ENCODE results near the gene DNAH14.
"Not testable (repeated sequence)": the region's sequence is repeated elsewhere in the genome, so short reads cannot be mapped to it uniquely, and the experiment has no call there.

Gene DNAH14

GRCh38 chr1:225147791-225148190 lies 218.3 kb downstream of the DNAH14 start:
- H3K4me3 ChIP-seq (ENCODE audit: low read length); H3K36me3 ChIP-seq (ENCODE audit: insufficient read depth, low read length); H3K9me3 ChIP-seq (ENCODE audit: low read length); H3K4me1 ChIP-seq (ENCODE audit: insufficient read depth, low read length); H3K27me3 ChIP-seq (ENCODE audit: insufficient read depth, low read length); H2AFZ ChIP-seq (ENCODE audit: low read depth, low read length): not testable (repeated sequence)

DNA sequence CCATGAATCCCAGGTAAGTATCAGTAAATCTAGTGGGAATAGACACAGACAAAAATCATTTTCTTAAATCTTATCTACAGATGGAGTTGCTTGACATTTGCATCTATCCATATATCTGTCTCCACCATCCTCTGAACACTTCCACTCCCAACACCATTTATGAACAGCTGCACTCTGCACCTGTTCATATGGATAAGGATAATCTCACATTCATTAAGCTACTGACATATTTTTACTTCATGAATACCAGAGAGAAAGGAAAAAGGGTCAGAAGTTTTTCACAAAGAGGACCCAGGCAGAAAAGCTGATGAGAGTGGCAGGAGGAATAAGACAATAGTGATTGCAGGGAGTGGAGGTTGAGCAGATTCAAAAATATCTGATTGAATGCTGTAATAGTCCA lies 222.6 kb downstream of the DNAH14 start:
- Histone ChIP-seq H3K9me3 (ENCODE audit: low read length) (no peaks in the 10 kb centered on the region), H2AFZ (ENCODE audit: low read depth, low read length) (no peak overlapping the region), H3K36me3 (ENCODE audit: insufficient read depth, low read length) (no peaks in the 10 kb centered on the region)

GRCh38 chr1:225155555-225155954 lies 226.1 kb downstream of the DNAH14 start:
- H3K4me1 ChIP-seq (ENCODE audit: insufficient read depth, low read length) = no peaks in the 10 kb centered on the region
- no peak overlapping the region for H2AFZ ChIP-seq (ENCODE audit: low read depth, low read length)
- no peak overlapping the region for H3K4me3 ChIP-seq (ENCODE audit: low read length)
- no peaks in the 10 kb centered on the region for H3K9me3 ChIP-seq (ENCODE audit: low read length)
- no peaks in the 10 kb centered on the region for H3K36me3 ChIP-seq (ENCODE audit: insufficient read depth, low read length)
- no peaks in the 10 kb centered on the region for H3K27me3 ChIP-seq (ENCODE audit: insufficient read depth, low read length)

More for the DNA sequence above, 222.6 kb downstream of the DNAH14 start:
- Histone ChIP-seq H3K4me3 (ENCODE audit: low read length) (no peak overlapping the region), H3K4me1 (ENCODE audit: insufficient read depth, low read length) (no peaks in the 10 kb centered on the region), H3K27me3 (ENCODE audit: insufficient read depth, low read length) (no peaks in the 10 kb centered on the region)

GRCh38 chr1:225156254-225156653 lies 226.8 kb downstream of the DNAH14 start:
- H2AFZ ChIP-seq (ENCODE audit: low read depth, low read length) = no peak overlapping the region
- no peaks in the 10 kb centered on the region for H3K27me3 ChIP-seq (ENCODE audit: insufficient read depth, low read length)
- H3K4me1 ChIP-seq (ENCODE audit: insufficient read depth, low read length) = no peaks in the 10 kb centered on the region
- H3K9me3 ChIP-seq (ENCODE audit: low read length) = no peaks in the 10 kb centered on the region
- H3K36me3 ChIP-seq (ENCODE audit: insufficient read depth, low read length) = no peaks in the 10 kb centered on the region
- no peak overlapping the region for H3K4me3 ChIP-seq (ENCODE audit: low read length)

- Histone ChIP-seq H3K27me3 (ENCODE audit: insufficient read depth, low read length) (no peaks in the 10 kb centered on the region), H3K9me3 (ENCODE audit: low read length) (no peaks in the 10 kb centered on the region), H2AFZ (ENCODE audit: low read depth, low read length) (no peak overlapping the region), H3K4me3 (ENCODE audit: low read length) (no peak overlapping the region), H3K36me3 (ENCODE audit: insufficient read depth, low read length) (no peaks in the 10 kb centered on the region), H3K4me1 (ENCODE audit: insufficient read depth, low read length) (no peaks in the 10 kb centered on the region)
Observed at GRCh38 chr1:225158291-225158690, 228.8 kb downstream of the DNAH14 start.

- H2AFZ ChIP-seq (ENCODE audit: low read depth, low read length) = no peak overlapping the region
- no peak overlapping the region for H3K4me3 ChIP-seq (ENCODE audit: low read length)
- no peaks in the 10 kb centered on the region for H3K36me3 ChIP-seq (ENCODE audit: insufficient read depth, low read length)
- no peaks in the 10 kb centered on the region for H3K4me1 ChIP-seq (ENCODE audit: insufficient read depth, low read length)
- no peaks in the 10 kb centered on the region for H3K9me3 ChIP-seq (ENCODE audit: low read length)
- H3K27me3 ChIP-seq (ENCODE audit: insufficient read depth, low read length) = no peaks in the 10 kb centered on the region
Observed at GRCh38 chr1:225159793-225160192, 230.3 kb downstream of the DNAH14 start.

- not testable (repeated sequence) for H2AFZ ChIP-seq (ENCODE audit: low read depth, low read length); H3K4me3 ChIP-seq (ENCODE audit: low read length); H3K4me1 ChIP-seq (ENCODE audit: insufficient read depth, low read length); H3K27me3 ChIP-seq (ENCODE audit: insufficient read depth, low read length); H3K36me3 ChIP-seq (ENCODE audit: insufficient read depth, low read length)
- H3K9me3 ChIP-seq (ENCODE audit: low read length) = peaks cover 15% of the 10 kb centered on the region
Observed at GRCh38 chr1:225177409-225177808, 247.9 kb downstream of the DNAH14 start.

DNA sequence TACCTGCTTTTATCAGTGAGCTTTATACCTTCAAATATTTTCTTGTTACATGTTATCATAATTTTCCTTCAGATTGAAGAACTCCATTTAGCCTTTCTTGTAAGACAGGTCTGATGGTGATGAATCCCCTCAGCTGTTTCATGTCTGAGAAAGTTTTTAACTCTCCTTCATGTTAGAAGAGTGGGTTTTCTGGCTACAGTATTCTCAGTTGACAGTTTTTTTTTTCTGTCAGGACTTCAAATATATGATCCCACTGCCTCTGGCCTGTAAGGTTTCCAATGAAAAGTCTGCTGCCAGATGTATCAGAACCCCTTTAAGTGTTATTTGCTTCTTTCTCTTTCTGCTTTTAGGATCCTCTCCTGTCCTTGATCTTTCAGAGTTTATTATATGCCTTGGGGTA lies 250.2 kb downstream of the DNAH14 start:
- no peaks in the 10 kb centered on the region for H3K4me1 ChIP-seq (ENCODE audit: insufficient read depth, low read length)
- H2AFZ ChIP-seq (ENCODE audit: low read depth, low read length) = no peak overlapping the region
- peaks cover 13% of the 10 kb centered on the region for H3K9me3 ChIP-seq (ENCODE audit: low read length)
- H3K36me3 ChIP-seq (ENCODE audit: insufficient read depth, low read length) = no peaks in the 10 kb centered on the region
- H3K4me3 ChIP-seq (ENCODE audit: low read length) = no peak overlapping the region
- H3K27me3 ChIP-seq (ENCODE audit: insufficient read depth, low read length) = no peaks in the 10 kb centered on the region

DNA sequence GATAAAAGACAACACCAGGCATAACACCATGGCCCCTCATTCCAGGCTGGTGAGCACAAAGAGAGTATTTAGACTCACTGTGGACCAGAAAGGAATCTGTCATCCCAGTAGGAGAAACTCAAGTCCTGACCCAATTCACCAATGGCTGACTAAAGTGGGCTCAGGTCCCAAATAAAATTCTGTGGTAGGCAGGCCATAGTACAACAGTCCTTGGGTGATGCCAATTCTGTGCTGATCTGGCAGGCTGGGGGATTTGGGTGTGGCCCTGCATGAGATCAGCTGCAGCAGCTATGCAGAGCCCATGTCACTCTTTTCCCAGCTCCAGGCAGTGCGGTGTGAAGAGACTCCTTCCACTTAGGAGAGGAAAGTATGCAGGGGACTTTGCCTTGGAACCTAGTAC lies 253.2 kb downstream of the DNAH14 start:
- H3K36me3 ChIP-seq (ENCODE audit: insufficient read depth, low read length) = no peaks in the 10 kb centered on the region
- H3K9me3 ChIP-seq (ENCODE audit: low read length) = peaks cover 8% of the 10 kb centered on the region
- no peaks in the 10 kb centered on the region for H3K4me1 ChIP-seq (ENCODE audit: insufficient read depth, low read length)
- no peak overlapping the region for H2AFZ ChIP-seq (ENCODE audit: low read depth, low read length)
- no peak overlapping the region for H3K4me3 ChIP-seq (ENCODE audit: low read length)
- H3K27me3 ChIP-seq (ENCODE audit: insufficient read depth, low read length) = no peaks in the 10 kb centered on the region

- Histone ChIP-seq H3K9me3 (ENCODE audit: low read length) (no peaks in the 10 kb centered on the region), H3K4me3 (ENCODE audit: low read length) (no peak overlapping the region), H3K27me3 (ENCODE audit: insufficient read depth, low read length) (no peaks in the 10 kb centered on the region), H3K4me1 (ENCODE audit: insufficient read depth, low read length) (no peaks in the 10 kb centered on the region), H3K36me3 (ENCODE audit: insufficient read depth, low read length) (no peaks in the 10 kb centered on the region), H2AFZ (ENCODE audit: low read depth, low read length) (no peak overlapping the region)
Observed at GRCh38 chr1:225191199-225191753, 261.8 kb downstream of the DNAH14 start.

DNA sequence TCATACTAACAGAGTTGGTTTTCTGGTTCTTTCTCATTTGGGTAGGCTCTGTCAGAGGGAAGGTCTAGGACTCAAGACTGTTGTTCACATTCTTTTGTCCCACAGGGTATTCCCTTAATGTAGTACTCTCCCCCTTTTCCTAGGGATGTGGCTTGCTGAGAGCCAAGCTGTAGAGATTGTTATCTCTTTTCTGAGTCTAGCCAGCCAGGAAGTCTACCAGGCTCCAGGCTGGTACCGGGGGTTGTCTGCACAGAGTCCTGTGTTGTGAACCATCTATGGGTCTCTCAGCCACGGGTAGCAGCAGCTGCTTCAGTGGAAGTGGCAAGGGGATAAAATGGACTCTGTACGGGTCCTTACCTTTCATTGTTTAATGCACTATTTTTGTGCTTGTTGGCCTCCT lies 272.0 kb downstream of the DNAH14 start:
- no peaks in the 10 kb centered on the region for H3K4me1 ChIP-seq (ENCODE audit: insufficient read depth, low read length)
- H3K4me3 ChIP-seq (ENCODE audit: low read length) = no peak overlapping the region
- H2AFZ ChIP-seq (ENCODE audit: low read depth, low read length) = no peak overlapping the region
- H3K36me3 ChIP-seq (ENCODE audit: insufficient read depth, low read length) = no peaks in the 10 kb centered on the region
- no peaks in the 10 kb centered on the region for H3K27me3 ChIP-seq (ENCODE audit: insufficient read depth, low read length)
- H3K9me3 ChIP-seq (ENCODE audit: low read length) = no peaks in the 10 kb centered on the region

- H3K4me1 ChIP-seq (ENCODE audit: insufficient read depth, low read length) = no peaks in the 10 kb centered on the region
- no peaks in the 10 kb centered on the region for H3K36me3 ChIP-seq (ENCODE audit: insufficient read depth, low read length)
- H3K4me3 ChIP-seq (ENCODE audit: low read length) = no peak overlapping the region
- H3K27me3 ChIP-seq (ENCODE audit: insufficient read depth, low read length) = no peaks in the 10 kb centered on the region
- no peaks in the 10 kb centered on the region for H3K9me3 ChIP-seq (ENCODE audit: low read length)
- H2AFZ ChIP-seq (ENCODE audit: low read depth, low read length) = no peak overlapping the region
Observed at GRCh38 chr1:225207791-225208190, 278.3 kb downstream of the DNAH14 start.

DNA sequence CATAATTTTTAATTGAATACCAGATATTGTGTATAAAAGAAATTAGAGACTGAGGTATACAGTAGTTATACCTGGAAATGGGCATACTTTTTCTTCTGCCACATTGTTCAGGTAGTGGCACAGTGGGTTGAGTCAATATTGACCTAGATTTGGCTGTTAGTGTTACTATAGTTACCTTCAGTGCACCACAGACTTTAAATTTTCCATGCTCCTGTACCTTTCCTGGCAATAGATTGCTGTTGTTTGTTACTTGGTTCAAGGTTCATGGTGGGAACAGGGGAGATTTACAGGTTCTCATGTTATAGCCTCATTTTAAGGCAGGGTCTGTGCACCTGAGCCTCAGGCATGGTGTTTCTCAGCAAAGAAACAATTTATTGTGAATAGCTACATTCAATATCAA lies 279.7 kb downstream of the DNAH14 start:
- H3K36me3 ChIP-seq (ENCODE audit: insufficient read depth, low read length) = no peaks in the 10 kb centered on the region
- H3K4me3 ChIP-seq (ENCODE audit: low read length) = no peak overlapping the region
- no peak overlapping the region for H2AFZ ChIP-seq (ENCODE audit: low read depth, low read length)
- H3K4me1 ChIP-seq (ENCODE audit: insufficient read depth, low read length) = no peaks in the 10 kb centered on the region
- no peaks in the 10 kb centered on the region for H3K27me3 ChIP-seq (ENCODE audit: insufficient read depth, low read length)
- no peaks in the 10 kb centered on the region for H3K9me3 ChIP-seq (ENCODE audit: low read length)

DNA sequence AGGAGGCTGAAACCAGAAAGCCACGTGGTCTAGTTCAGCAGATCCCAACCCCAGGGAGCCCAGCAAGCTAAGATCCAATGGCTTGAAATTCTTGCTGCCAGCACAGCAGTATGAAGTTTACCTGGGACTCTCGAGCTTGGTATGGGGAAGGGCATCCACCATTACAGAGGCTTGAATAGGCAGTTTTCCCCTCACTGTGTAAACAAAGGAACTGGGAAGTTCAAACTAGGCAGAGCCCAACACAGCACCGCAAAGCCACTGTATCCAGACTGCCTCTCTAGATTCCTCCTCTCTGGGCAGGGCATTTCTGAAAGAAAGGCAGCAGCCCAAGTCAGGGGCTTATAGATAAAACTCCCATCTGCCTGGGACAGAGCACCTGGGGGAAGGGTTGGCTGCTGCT lies 280.7 kb downstream of the DNAH14 start:
- not testable (repeated sequence) for H3K9me3 ChIP-seq (ENCODE audit: low read length); H3K4me3 ChIP-seq (ENCODE audit: low read length); H3K4me1 ChIP-seq (ENCODE audit: insufficient read depth, low read length); H3K27me3 ChIP-seq (ENCODE audit: insufficient read depth, low read length); H2AFZ ChIP-seq (ENCODE audit: low read depth, low read length); H3K36me3 ChIP-seq (ENCODE audit: insufficient read depth, low read length)
